Femur (tissue), 1 donor: ENCODE data around the gene POMT2.
"Not testable (repeated sequence)": the region's sequence is repeated elsewhere in the genome, so short reads cannot be mapped to it uniquely, and the experiment has no call there.

Experiments used
- DNase-seq: peaks from one replicate; pipeline ENCODE4 v3.0.0-alpha.2; 2017

POMT2 gene

DNA sequence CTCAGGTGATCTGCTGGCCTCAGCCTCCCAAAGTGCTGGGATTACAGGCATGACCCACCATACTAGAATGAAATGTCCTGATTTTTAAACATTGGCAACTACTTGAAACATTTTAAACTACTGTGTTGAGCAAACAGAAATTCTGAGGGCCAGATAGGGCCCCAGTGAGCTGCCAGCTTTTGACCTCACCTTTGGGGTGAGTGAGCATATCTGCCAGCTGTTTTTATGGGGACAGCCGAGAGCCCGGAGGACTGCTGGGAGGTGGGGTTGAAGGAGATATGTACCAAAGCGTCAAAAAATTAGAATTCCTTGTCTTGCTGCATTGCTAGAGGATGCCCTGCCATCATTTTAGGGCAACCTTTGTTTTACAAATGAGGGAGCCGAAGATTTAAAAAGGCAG, 2.9 kb upstream of the POMT2 start:
- no peak for DNase-seq

DNA sequence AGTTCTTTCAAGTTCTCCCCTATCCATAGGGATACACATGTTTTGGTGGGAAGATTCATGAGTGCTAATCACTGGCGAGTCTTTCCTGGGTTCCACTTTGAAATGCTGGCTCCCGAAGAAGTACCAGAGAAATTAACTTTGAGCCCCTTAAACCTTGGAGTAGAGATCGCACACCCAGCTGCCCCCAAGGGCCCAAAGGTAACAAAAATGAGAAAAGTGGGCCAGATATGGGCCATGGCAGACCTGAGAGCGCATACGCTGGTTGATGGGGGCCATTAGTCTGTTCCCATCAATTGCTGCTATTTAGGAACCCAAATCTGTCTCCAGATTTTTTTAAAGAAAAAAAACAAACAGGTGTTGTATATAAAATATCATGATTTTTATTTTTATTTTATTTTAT, 2.3 kb upstream of the POMT2 start:
- DNase-seq = no peak

DNA sequence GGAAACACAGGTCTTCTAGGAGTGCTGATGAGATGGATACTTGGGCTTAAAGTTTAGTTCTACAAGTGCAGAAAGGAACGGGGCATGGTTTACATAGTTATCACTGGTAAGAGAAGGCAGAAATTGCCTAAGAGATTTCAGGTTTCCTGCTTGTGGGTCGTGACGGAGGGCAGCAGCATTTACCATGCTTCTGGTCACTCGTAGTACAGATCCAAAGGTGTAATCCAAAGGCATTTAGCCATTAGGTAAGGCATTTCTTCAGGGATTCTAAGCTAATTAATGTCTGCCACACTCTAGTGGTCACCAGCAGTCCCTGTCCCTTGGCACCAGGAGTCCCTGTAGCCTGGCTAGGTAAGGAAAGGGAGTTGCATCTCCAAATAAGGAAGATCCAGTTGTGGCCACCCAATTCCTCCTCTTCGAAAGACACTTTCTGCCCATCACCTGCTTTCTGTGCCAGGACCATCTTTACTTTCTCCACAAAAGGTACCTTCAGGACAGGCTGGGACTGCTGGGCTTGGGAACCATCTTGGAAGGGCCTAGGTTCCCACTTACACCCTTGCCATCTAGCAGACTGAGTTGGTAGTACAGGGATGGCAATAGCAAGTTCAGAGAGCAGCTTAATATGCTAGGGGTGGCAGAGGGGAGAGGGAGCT, 1.7 kb upstream of the POMT2 start:
- no peak for DNase-seq

DNA sequence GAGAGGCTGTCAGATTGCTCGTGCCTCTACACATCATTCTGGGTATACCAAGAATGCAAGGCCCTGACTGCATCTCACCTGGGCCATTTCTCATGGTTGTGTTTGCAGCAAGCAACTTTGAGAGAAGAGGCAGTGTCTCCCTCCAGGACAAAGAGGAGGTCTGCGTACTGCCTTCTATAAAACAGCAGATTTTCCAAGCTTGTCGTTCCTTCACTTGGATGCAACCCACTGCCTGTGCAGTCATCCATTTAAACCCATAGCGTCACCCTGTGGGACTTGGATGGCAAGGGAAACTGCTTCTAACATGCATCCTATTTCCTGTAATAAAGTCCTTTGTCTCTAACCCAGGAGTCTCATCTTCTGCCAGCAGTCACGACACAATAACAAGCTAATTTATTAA, 1.3 kb downstream of the POMT2 start:
- no peak for DNase-seq

DNA sequence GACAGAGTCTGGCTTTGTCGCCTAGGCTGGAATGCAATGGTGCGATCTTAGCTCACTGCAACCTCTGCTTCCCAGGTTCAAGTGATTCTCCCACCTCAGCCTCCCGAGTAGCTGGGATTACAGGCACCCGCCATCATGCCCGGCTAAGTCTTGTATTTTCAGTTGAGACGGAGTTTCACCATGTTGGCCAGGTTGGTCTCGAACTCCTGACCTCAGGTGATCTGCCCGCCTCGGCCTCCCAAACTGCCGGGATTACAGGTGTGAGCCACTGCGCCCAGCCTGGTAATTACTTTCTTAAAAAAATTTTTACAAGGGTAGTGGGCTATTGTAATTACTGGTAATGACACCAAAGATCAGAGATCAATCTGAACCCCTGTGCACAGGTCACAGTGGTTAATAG, 1.9 kb downstream of the POMT2 start:
- not testable (repeated sequence) for DNase-seq

DNA sequence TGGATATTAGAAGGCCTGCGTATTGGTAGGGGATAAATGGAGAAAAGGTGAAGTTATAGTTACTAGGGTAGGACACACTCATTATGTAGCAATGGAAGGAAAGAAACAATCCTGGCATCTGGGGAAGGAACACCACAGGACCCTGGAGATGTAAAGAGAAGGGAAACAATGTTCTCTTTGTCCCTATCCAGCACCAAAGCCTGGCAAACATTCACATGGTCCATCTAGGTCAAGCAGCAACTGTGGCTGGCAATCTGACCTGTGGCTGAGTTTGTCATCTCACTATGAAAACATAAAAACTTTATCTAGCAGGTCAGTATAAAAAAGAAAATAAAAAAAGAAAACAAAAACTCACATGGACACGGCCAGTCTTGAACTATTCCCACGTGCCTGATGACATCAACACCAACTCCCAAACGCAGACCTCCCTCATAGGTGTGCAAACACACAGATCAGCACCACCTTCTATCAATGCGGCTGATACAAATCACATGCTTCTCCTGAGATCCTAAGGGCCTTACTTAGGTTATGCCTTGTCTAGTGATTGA, 2.6 kb downstream of the POMT2 start:
- no peak for DNase-seq

DNA sequence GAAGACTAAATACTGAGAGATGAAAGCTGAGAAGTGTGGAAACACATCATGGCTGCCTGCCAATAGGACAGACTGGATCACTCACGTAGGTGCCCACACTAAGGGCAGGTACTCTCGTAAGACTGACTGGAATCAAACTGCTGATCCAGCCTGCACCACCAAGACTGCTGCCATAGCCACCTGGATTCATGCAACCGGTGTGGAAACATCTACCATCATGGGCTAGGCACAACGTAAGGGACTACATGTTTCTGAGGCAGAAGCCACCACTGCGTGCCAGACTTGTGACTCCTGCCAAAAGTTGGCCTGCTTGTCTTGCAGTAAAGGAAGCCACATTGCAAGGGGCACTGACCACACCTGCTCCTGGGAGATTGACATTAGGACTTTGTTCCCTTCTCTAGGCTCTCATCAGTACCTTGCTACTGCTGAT, 3.8 kb downstream of the POMT2 start:
- DNase-seq = no peak

DNA sequence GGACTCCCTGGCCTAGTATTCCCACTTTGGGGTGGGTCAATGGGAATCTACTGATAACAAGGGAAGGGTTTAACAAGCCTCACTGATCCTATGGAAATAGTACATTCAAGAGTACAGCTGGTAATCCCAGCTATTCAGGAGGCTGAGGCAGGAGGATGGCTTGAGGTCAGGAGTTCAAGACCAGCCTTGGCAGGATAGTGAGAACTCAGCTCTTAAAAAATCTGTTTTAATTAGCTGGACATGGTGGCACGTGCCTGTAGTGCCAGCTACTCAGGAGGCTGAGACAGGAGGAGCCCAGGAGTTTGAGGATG, 4.5 kb downstream of the POMT2 start:
- no peak for DNase-seq

DNA sequence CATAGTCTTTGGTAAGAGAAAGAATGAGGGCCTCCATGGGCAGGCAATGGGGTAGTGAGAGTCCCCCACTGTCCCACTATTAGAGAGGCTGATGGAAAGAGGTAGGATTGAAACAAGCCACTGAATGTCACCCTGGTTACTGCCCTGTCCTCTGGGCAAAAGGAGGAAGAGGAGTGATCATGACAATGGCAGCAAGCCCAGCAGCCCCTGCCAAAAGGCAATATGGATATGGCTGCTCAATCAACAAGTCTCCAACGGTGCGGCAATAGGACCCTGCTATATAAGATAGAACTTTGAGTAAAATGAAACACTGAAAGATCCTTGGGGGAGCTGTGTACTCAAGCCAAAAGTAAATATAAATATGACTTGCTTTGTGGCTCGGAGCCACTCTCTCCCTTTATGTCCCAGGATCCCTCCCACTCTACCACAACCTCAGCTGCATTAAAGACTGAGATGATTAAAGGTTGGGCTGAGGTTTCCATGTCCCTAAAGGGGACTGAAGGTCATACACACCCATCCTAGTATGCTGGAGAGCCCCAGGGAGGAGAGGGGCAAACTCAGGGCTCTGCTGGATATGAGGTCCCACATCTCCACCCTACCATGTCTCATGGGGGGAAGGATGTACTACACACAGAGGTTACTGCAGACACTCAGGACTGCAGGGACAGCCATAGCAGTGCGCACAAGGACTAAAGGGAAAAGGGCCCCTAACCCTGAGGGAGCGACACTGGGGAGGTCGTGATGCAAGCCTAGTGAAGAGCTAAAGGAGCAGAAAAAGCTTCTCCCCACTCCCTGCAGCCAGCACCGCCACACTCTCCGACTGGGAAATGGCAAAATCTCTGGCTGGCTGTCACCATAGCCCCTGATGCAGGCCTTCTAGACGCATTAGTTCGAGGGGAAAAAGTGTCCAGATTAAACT, 5.9 kb downstream of the POMT2 start:
- no peak for DNase-seq

DNA sequence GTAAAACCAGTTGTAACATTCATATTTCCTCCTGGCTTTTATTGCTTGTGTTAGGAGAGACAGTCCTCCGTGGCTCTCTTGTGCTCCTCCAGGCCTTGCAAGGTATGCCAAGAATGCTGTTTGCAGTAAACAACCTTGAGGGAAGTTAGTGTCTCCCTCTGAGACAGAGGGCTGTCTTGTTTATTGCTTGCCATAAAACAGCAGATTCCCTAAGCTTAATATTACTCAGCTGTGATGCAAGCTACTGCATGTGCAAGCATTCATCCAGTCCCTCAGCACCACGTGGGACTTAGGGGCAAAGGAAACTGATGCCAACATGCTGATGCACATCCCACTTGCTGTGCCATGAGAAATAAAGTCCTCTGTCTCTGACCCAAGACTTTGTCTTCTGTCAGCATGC, 6.6 kb downstream of the POMT2 start:
- DNase-seq = no peak

DNA sequence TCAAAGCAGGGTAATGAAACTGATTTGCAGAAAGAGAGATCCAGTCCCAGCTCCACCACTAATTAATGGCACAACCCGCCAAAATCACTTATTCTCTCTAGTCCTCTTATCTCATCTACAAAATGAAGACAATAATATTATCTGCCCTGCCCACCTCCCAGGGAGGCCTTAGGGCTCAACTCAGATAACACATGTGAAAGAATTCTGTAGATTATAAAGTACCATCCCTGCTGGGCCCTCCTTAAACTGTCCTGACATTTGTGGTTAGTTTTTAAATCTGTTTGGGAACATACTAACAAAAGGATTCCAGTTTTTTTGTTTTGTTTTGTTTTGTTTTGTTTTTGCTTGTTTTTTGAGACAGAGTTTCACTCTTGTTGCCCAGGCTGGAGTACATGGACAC, 7.3 kb downstream of the POMT2 start:
- DNase-seq = no peak

DNA sequence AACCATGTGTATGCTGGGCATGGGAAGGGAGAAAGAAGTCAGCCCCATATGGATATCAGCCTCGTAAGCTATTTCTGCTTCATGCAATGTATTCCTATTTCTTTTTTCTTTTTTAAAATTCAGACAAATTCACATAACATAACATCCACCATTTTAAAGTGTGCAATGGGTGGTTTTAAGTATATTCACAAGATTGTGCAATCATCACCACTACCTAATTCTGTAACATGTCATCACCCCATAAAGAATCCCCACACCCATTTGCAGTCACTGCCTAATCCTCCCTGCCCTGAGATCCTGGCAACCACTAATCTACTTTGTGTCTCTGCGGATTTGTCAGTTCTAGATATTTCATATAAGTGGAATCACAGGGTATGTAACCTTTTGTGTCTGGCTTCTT, 9.5 kb downstream of the POMT2 start:
- no peak for DNase-seq

DNA sequence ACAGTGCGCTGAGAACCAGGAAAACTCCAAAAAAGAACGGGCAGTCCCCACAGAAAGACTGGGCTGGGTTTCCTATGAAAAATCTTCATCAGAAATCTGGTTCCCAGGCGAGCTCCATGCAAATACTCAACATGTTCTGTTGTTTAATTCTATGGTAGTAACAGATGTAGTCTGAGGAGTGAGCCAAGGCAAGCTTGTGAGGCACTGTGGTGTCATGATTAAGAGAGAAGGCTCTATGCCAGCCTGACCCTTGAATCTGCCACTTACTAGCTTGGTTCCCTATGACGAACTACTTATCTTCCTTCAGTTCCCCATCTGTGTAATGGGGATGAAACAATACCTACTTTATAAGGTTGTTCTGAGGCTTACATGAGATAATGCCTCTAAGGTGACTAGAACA, 10.7 kb downstream of the POMT2 start:
- DNase-seq = no peak

DNA sequence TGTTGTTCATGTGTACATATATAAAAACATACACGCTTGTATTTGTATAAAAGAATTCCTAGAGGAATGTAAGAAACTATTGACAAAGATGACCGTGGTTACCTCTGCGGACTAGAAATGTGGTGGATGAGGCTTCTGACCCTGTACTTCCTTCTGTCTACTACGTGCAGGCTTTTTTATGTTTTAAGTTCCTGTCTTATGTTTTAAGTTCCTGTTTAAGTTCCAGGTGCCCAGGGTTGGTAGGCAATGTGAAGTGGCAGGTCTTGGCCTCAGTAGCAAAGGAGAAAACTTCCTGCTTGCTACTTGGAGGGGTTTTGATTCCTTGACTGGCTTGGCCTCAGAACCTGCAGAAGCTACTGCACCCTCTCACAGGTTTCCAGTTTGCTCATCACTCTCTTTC, 11.6 kb downstream of the POMT2 start:
- no peak for DNase-seq

DNA sequence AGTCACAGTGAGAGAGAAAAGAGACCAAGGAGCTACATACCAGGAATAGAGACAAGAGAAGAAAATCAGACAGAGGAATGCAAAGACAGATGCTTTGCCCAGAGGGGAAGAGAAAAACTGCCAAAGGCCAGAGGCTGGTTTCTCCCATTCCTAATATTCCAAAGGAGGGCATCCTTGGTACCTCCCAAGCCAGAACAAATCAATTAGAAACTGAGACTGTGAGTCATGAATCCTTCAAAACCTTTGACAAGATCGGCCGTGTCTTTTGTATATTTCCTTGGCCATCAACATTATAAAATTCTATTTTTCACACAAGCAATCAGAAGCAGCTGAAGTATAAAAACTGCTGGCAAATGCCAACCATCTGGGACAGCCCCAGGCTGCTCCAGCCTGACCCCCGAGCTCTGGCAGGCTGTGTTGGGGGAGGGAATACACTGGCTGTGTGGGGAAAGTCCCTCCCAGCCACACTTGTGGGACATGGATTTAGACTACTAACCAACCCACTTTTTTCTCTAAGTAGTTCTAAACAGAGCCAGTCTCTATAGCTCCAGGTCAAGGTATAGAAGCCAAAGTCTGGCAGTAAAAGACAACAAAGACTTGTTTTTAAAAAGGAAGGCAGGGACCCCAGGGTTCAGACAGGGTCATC, 13.7 kb downstream of the POMT2 start:
- DNase-seq = peak; percentile 79

DNA sequence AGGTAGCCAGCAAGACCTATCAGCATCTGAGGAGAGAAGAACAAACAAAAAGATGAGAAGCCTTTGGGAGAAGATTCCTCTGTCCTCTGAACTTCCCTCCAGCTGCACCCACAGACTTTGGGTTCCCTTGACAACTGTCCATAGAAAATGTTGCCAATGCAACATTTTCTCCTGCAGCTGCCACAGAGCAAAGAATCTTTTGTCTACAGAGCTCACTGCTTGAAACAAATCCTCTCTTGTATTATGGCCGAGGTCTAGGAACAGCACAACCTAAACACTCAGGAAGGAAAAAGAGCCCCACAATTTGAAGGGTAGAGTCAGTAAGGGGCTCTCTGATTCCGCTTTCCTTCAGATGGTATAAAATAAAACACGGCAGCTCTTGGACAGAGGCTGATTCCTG, 14.3 kb downstream of the POMT2 start:
- no peak for DNase-seq

DNA sequence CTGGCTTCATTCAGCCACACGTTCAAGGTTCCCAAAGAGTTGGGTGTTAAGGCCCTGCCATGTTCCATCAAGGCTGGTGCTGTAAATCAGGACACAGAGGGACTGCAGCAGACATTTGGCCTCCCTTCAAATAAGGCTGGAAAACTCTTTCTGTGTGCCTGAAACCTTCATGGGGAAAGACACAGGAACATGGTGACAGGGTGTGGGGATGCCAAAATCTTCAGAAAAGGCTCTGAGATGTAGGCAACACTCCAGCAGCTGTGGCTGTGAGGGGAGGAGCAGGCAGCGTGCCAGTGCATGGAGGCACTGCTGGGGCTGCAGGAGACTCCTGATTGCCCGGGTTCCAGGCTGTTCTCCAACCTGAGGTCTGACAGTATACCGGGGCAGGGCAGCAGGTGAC, 15.0 kb downstream of the POMT2 start:
- peak; percentile 54 for DNase-seq

DNA sequence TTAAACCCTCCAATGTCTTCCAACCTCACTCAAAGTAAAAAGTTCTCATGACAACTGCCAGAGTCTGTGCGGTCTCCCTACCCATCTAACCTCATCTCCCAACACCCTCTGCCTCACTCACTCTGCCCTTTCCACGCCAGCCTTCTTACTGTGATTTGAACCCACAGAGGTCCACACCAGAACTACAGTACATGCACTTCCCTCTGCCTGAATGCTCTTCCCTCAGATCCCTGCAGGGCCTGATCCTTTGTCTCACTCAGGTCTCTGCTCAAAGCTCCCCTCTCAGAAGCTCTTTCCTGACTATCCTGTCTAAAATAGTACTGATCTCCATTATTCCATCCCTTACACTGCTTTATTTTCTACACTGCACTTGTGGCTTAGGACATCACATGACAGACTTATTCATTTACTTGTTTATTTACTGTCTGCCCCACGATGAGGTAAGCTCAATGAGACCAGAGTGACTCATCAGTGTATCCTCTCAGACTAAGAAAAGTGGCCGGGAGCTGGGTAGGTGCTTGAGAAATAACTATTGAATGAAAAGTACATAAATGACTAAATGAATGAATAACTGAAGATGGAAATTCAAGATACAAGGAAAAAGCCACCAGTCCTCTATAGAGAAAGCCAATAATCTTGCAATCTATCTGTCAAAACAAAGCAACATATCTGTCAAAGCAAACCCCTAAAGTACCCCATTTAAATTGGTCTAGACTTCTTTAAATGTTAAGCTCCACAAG, 17.1 kb downstream of the POMT2 start:
- DNase-seq = no peak

DNA sequence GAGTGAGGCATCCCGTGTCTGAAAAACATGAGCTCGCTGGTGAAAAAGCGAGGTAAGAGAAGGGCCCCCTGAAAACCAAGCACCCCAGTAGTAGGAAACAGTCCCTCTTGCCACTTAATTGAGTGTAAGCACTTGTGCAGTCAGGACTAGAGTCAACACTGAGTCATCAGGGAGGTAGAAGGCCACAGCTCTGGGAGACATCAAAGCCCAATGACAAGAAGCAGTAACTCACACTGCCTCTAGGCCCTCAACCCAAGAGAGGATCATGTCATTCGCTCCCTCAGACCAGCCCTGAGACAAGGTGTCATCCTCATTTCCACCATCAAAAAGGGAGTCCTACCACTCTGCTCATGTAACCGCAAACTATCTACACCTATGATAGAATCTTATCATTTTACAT, 17.8 kb downstream of the POMT2 start:
- DNase-seq = no peak

DNA sequence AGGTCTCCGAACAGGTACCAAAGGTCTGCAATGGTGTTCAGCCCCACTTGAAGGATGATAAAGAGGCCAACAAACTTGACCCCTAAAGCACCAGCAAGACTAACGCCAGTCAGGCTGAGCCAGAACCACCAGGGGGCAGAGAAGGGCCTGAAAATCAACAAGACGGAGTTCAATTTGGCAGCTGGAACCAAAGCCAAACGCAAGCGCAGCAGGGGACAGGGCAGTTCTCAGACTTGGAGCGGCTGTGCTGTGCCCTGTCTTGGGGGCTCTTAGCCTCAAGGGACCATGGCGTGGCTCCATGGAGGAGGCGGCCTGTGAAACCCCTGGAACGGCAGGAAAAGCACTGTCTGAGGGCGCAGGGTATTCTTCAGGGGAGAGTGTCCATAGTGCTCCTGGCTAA, 19.6 kb downstream of the POMT2 start:
- peak; percentile 88 for DNase-seq

DNA sequence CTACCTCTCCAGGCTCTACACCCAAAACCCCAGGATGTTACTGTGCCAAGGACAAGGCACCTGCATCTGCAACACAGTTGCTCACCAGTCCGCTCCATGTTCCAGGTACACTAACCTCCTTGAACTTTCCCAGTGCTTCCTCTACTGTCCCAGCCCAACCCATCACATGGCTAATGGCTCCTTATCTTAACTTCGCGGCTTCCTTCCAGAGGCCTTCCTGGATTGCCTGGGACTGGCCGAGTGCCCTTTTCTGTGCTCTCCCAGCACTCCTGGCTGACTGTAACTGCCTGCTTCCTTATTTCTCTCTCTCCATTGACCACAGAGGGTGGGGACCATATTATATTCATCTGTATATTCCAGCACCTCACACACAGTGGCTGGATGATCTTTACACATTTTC, 20.9 kb downstream of the POMT2 start:
- no peak for DNase-seq

DNA sequence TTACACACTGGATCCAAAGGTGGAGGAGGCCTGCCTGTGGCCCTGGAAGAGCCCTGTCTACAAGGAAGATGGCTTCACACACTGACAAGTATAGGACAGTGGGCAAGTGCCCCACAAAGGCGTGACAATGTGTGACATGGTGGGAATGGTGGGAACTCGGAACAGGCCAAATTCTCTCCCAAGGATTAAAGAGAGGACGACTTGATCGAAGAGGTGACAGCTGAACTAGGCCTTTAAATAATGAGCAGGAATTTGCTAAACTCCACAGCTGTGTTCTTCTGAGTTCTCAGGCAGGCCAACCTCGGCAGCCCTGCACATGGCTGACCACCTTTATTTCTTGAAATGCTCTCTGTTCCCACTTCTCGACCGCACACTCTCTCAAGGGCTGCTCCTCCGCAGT, 23.8 kb downstream of the POMT2 start:
- no peak for DNase-seq

DNA sequence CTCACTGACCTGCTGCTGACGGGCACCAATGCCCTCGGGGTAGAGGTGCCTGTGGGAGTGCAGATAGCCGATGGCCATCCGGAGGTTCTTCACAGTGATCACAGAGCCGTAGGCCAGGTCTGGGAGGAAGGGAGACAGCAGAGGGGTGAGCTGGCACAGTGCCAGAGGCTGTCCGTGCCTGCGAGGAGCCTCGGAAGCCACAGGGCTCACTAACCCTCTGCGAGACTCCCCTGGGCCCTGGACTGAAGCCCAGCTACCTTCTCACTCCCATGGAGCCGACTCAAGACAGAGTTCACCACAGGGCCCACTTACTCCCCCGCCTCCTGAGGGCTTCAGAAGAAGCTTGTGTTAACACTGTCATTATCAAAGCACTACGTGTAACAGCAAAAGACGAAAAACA, 24.5 kb downstream of the POMT2 start:
- no peak for DNase-seq
